ENCODE results near the gene OSBPL1A. TPM values are rescaled to one million over a fixed set of nuclear protein-coding genes. Genes with fewer than 3 reads are reported as not detected.
"Not testable (repeated sequence)": the region's sequence is repeated elsewhere in the genome, so short reads cannot be mapped to it uniquely, and the experiment has no call there.

OSBPL1A gene
- total RNA-seq, 1 donor, result 23.3 TPM

DNA sequence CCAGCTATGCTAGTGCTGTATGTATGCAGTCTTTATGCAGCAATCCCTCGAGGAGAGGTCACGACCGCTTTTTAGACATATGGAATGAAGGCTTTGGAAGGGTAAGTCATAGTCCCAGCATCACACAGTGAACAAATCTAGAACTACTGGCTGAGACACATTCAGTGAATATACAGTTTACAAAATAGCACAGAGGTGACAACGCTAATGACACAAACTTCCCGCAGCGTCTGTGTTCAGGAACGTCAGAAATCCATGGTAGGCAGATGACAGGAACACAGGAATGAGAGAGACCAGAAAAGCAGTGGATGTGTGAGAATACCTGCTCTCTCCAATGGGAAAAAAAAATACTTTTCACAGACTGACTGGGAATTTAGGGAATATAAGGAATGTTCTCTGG, 229.1 kb downstream of the OSBPL1A start:
- H3K4me3 ChIP-seq (ENCODE audit: low read depth, low read length), result no peak overlapping the region
- DNase-seq (ENCODE audit: low read depth), result no peak
- TF ChIP-seq, protein P1, sequence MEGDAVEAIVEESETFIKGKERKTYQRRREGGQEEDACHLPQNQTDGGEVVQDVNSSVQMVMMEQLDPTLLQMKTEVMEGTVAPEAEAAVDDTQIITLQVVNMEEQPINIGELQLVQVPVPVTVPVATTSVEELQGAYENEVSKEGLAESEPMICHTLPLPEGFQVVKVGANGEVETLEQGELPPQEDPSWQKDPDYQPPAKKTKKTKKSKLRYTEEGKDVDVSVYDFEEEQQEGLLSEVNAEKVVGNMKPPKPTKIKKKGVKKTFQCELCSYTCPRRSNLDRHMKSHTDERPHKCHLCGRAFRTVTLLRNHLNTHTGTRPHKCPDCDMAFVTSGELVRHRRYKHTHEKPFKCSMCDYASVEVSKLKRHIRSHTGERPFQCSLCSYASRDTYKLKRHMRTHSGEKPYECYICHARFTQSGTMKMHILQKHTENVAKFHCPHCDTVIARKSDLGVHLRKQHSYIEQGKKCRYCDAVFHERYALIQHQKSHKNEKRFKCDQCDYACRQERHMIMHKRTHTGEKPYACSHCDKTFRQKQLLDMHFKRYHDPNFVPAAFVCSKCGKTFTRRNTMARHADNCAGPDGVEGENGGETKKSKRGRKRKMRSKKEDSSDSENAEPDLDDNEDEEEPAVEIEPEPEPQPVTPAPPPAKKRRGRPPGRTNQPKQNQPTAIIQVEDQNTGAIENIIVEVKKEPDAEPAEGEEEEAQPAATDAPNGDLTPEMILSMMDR (IDR thresholded peaks at IDR 0.05; ENCODE audit: insufficient read depth, low read depth, low read length), result no peak

DNA sequence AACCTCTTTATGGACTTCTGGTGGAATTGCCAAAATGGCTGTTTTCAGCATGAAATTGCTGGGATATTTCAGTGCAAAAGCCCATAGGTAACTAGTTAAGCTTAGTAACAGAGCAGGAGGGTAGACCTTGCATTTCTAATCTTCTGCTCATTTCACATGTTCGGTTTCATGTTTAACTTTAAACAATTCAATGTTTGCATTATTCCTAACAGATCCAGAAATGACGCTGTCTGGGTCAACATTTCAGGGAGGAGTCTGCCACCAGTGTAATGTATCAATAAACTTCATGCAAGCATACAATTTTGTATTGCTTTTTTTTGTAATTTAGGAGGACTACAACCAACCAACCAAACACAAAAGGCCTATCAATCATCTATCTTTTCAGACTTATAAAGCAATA, 236.3 kb downstream of the OSBPL1A start:
- TF ChIP-seq, protein P1 (IDR thresholded peaks at IDR 0.05; ENCODE audit: insufficient read depth, low read depth, low read length), result no peak

DNA sequence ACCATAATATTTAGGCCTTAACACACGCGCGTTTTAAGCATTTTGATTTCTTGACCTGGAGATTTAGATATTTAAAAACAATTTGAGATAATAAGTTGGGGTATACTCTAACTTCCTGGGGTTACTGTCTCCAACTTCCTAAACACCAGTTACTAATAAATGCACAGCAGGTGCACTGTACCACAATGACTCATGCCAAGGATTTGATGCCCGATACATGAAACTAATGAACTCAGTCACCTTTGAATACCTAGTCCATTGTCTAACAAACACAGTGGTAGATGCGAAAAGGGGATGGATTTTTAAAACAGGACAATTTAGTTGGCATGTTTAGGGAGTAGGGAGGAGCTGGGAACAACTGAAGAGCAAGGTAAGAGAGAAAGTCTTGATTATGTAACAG, 237.5 kb downstream of the OSBPL1A start:
- DNase-seq (ENCODE audit: low read depth), result no peak
- TF ChIP-seq, protein P1 (IDR thresholded peaks at IDR 0.05; ENCODE audit: insufficient read depth, low read depth, low read length), result no peak
- no peak overlapping the region for H3K4me3 ChIP-seq (ENCODE audit: low read depth, low read length)

More for the DNA sequence above, 236.3 kb downstream of the OSBPL1A start:
- no peak overlapping the region for H3K4me3 ChIP-seq (ENCODE audit: low read depth, low read length)
- no peak for DNase-seq (ENCODE audit: low read depth)

DNA sequence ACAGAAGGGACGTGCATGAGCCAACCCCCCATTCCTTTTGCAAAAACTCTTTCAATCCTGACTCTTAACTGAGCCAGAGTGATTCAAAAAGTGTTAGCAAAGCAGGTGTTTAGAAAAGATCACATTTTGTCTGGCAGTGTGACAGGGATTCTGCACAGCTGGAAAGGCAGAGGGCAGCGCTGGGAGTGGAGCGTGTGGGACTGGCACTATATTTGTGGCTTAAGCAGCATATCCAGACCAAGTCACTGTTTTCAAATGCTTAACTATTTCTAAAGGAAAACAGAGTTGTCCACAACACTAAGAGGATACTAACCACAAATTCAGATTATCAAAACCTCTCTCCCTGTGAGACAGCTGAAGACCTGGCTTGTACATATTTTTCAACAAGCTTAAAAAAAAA, 239.8 kb downstream of the OSBPL1A start:
- TF ChIP-seq, protein P1 (IDR thresholded peaks at IDR 0.05; ENCODE audit: insufficient read depth, low read depth, low read length), result no peak
- no peak overlapping the region for H3K4me3 ChIP-seq (ENCODE audit: low read depth, low read length)
- no peak for DNase-seq (ENCODE audit: low read depth)

DNA sequence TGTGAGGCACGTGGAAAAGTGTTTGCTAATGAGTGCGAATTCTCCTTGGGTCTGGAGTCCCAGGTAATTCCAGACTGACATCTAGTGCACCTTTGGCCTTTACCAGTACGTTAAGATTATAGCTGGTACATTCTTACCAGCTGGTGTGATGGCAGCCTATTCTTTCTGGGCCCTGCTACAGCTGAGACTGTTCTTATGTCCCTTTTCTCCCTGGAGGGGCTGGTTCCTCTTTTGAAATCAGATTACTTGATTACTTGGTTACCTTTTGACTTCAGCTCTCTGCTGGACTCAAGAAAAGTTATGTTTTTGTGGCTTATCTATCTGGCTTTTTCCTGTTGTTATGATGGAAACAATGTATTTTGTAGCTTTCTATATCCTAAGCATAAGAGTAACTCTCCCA, 244.2 kb downstream of the OSBPL1A start:
- H3K4me3 ChIP-seq (ENCODE audit: low read depth, low read length), result no peak overlapping the region
- TF ChIP-seq, protein P1 (IDR thresholded peaks at IDR 0.05; ENCODE audit: insufficient read depth, low read depth, low read length), result no peak
- no peak for DNase-seq (ENCODE audit: low read depth)

DNA sequence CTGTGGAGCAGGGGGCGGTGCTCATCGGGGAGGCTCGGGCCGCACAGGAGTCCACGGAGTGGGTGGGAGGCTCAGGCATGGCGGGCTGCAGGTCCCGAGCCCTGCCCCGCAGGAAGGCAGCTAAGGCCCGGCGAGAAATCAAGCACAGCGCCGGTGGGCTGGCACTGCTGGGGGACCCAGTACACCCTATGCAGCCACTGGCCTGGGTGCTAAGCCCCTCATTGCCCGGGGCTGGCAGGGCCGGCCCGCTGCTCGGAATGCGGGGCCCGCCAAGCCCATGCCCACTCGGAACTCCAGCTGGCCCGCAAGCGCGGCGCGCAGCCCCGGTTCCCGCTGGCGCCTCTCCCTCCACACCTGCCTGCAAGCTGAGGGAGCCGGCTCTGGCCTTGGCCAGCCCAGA, 248.0 kb downstream of the OSBPL1A start:
- not testable (repeated sequence) for DNase-seq (ENCODE audit: low read depth)

DNA sequence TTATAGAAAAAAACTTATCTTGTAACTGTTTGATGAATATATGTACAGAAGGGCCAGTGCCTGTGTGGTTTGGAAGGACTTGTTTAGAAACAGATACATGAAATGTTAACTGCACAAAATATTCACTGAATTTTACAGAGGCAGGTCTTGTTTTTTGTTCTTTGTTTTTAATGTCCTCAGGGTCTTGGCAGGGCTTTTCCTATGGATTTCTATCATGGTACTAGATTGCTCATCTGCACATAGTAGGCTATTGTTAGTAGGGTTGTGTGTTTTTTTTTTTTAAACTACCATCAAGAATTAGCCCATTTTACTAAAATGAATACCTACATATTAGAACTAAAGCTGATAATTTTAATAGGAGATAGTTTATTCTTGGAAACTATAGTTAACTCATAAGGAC, 255.2 kb downstream of the OSBPL1A start:
- DNase-seq (ENCODE audit: low read depth), result no peak
- TF ChIP-seq, protein P1 (IDR thresholded peaks at IDR 0.05; ENCODE audit: insufficient read depth, low read depth, low read length), result no peak
- no peak overlapping the region for H3K4me3 ChIP-seq (ENCODE audit: low read depth, low read length)

More for the DNA sequence above, 248.0 kb downstream of the OSBPL1A start:
- H3K4me3 ChIP-seq (ENCODE audit: low read depth, low read length), result not testable (repeated sequence)

All from fibroblast of villous mesenchyme (primary cell).